Activated CD8-positive, alpha-beta memory T cell treated with anti-CD3 and anti-CD28 coated beads for 48 hours (primary cell): Measurements from ENCODE around the gene KRT32.

Experiments
- DNase-seq, 3 experiments: peaks; one replicate each; pipeline ENCODE4 v3.0.0-alpha.2; 2020; ENCODE audit warnings: low read depth in 2 of 3, low spot score in 2 of 3

The KRT32 gene

GRCh38 chr17:41492771-41493170 is 25.6 kb upstream of the KRT32 start:
- DNase-seq = no peak

- DNase-seq = no peak
These were observed 25.2 kb upstream of the KRT32 start for GRCh38 chr17:41492351-41492750.

GRCh38 chr17:41491476-41491875 is 24.3 kb upstream of the KRT32 start:
- no peak for DNase-seq

GRCh38 chr17:41490000-41490990 is 23.1 kb upstream of the KRT32 start:
- DNase-seq = no peak

- no peak for DNase-seq
These were observed 22.3 kb upstream of the KRT32 start, which contains the start of gene KRT36 for GRCh38 chr17:41489531-41489930. TSS of gene KRT36 (minus strand) at chr17:41489910. CDS start at chr17:41489864, 46 bp downstream.

- DNase-seq = peak in 1 of 3 experiments; percentile 36
These were observed 19.8 kb upstream of the KRT32 start for GRCh38 chr17:41486809-41487530.

GRCh38 chr17:41486316-41486715 is 19.1 kb upstream of the KRT32 start:
- no peak for DNase-seq

GRCh38 chr17:41484920-41485904 is 18.0 kb upstream of the KRT32 start:
- DNase-seq = no peak

GRCh38 chr17:41483991-41484826 is 17.0 kb upstream of the KRT32 start:
- no peak for DNase-seq

- no peak for DNase-seq
These were observed 16.3 kb upstream of the KRT32 start for GRCh38 chr17:41483531-41483930.

GRCh38 chr17:41481036-41481435 is 13.8 kb upstream of the KRT32 start, which contains the start of gene KRT35:
TSS of gene KRT35 (minus strand) at chr17:41481151. CDS start at chr17:41481097, 54 bp downstream.
- DNase-seq = no peak

- DNase-seq = no peak
These were observed 13.4 kb upstream of the KRT32 start for GRCh38 chr17:41480581-41480980.

GRCh38 chr17:41480136-41480535 is 12.9 kb upstream of the KRT32 start:
- no peak for DNase-seq

GRCh38 chr17:41478237-41478636 is 11.1 kb upstream of the KRT32 start:
- no peak for DNase-seq

GRCh38 chr17:41476866-41477815 is 10.0 kb upstream of the KRT32 start:
- no peak for DNase-seq

- DNase-seq = no peak
These were observed 8.2 kb upstream of the KRT32 start for GRCh38 chr17:41475421-41475820.

- DNase-seq = no peak
These were observed 7.7 kb upstream of the KRT32 start for GRCh38 chr17:41474863-41475262.

- DNase-seq = no peak
These were observed 1.2 kb upstream of the KRT32 start for GRCh38 chr17:41468346-41468745.

- no peak for DNase-seq
These were observed 375 bp upstream of the KRT32 start for GRCh38 chr17:41467561-41467960.
